SK-N-SH (cell line): ENCODE results near the gene MLLT3. TPM values are rescaled to one million over a fixed set of nuclear protein-coding genes. Genes with fewer than 3 reads are reported as not detected.

Experiments used
- CTCF ChIA-PET: fragments of 300-600, 350-600 bp; formaldehyde crosslinking; extraction: SDS; loops from one replicate; lab custom pipeline; 2021; lab: Yijun Ruan, JAX
- POLR2A ChIA-PET: fragments of 350-600 bp; sonication (Branson Sonifier 250); formaldehyde crosslinking; extraction: SDS; loops from one replicate; lab custom pipeline; 2020; ENCODE audit warnings: antibody characterized with exemption, inconsistent platforms; lab: Yijun Ruan, JAX
- DNase-seq: peaks from one replicate; pipeline ENCODE4 v3.0.0; 2012
- H2AFZ ChIP-seq: fragments of 200-600 bp; sonication (generic); 2 replicates; pipeline ENCODE4 v1.8.1; 2016; ENCODE audit warnings: antibody characterized with exemption, mild to moderate bottlenecking, low read depth
- H3F3A ChIP-seq: fragments of 200-600 bp; sonication (generic); replicated peaks from 2 replicates; pipeline ENCODE3; 2016; ENCODE audit warnings: antibody characterized with exemption, mild to moderate bottlenecking; ENCODE audit not compliant: insufficient read depth
- H3K27ac ChIP-seq, 2 experiments: fragments of 200-500 bp in 1 of 2; fragments of 200-600 bp in 1 of 2; sonication (Bioruptor generic) in 1 of 2; sonication (generic), shearing (Covaris generic) in 1 of 2; 2 replicates each; pipeline versions ENCODE4 v1.5.1 to v1.6.1; 2014 to 2016; ENCODE audit warnings: low read depth in 2 of 2, inconsistent platforms in 1 of 2, low read length in 1 of 2, mild to moderate bottlenecking in 1 of 2, mixed read lengths in 1 of 2
- H3K27me3 ChIP-seq: fragments of 200-600 bp; sonication (generic), shearing (Covaris generic); 2 replicates; pipeline ENCODE4 v1.6.1; 2016; ENCODE audit warnings: mixed run types; ENCODE audit not compliant: insufficient read depth
- H3K36me3 ChIP-seq, 2 experiments: fragments of 200-500 bp in 1 of 2; fragments of 200-600 bp in 1 of 2; sonication (Bioruptor generic) in 1 of 2; sonication (generic) in 1 of 2; replicated peaks in 1 of 2; 2 replicates each; pipeline versions ENCODE3 to v1.5.1; 2014 to 2016; ENCODE audit warnings: low read length in 1 of 2, mild to moderate bottlenecking in 1 of 2; ENCODE audit not compliant: insufficient read depth in 2 of 2, control insufficient read depth in 1 of 2
- H3K4me1 ChIP-seq, 2 experiments: fragments of 200-500 bp in 1 of 2; fragments of 200-600 bp in 1 of 2; sonication (Bioruptor generic) in 1 of 2; sonication (generic), shearing (Covaris generic) in 1 of 2; 2 replicates each; pipeline versions ENCODE4 v1.5.1 to v1.6.1; 2014 to 2016; ENCODE audit warnings: low read depth in 1 of 2, low read length in 1 of 2, mixed run types in 1 of 2; ENCODE audit not compliant: insufficient read depth in 2 of 2, control insufficient read depth in 1 of 2
- H3K4me2 ChIP-seq: fragments of 200-600 bp; sonication (generic), shearing (Covaris generic); 2 replicates; pipeline ENCODE4 v1.6.1; 2017; ENCODE audit warnings: mixed run types
- H3K4me3 ChIP-seq, 2 experiments: fragments of 200-500 bp in 1 of 2; fragments of 200-600 bp in 1 of 2; sonication (Bioruptor generic) in 1 of 2; sonication (generic), shearing (Covaris generic) in 1 of 2; 2 replicates each; pipeline versions ENCODE4 v1.5.1 to v1.8.1; 2014 to 2016; ENCODE audit warnings: low read depth in 2 of 2, inconsistent platforms in 1 of 2, low read length in 1 of 2, mild to moderate bottlenecking in 1 of 2, mixed read lengths in 1 of 2, moderate library complexity in 1 of 2
- H3K79me2 ChIP-seq: fragments of 200-600 bp; sonication (generic); 2 replicates; pipeline ENCODE4 v1.8.1; 2017; ENCODE audit warnings: mild to moderate bottlenecking; ENCODE audit not compliant: insufficient read depth
- H3K9ac ChIP-seq: fragments of 200-600 bp; sonication (generic); 2 replicates; pipeline ENCODE4 v1.6.1; 2017; ENCODE audit warnings: mixed run types
- H3K9me2 ChIP-seq: fragments of 200-600 bp; sonication (generic); 2 replicates; pipeline ENCODE4 v1.6.1; 2017; ENCODE audit warnings: mixed run types
- H3K9me3 ChIP-seq: fragments of 200-600 bp; sonication (generic); 2 replicates; pipeline ENCODE4 v1.6.1; 2017; ENCODE audit warnings: mixed run types, mild to moderate bottlenecking, moderate library complexity
- H4K20me1 ChIP-seq: fragments of 200-600 bp; sonication (generic); 2 replicates; pipeline ENCODE4 v1.6.1; 2017; ENCODE audit warnings: mild to moderate bottlenecking, mixed run types; ENCODE audit not compliant: insufficient read depth
- ELF1 ChIP-seq: IDR thresholded peaks from 2 replicates; pipeline ENCODE4 v1.4.0; 2012
- EP300 ChIP-seq, 2 experiments: IDR thresholded peaks; 2 replicates each; pipeline versions ENCODE4 v1.4.0 to v1.6.1; 2012; ENCODE audit warnings: borderline replicate concordance in 1 of 2, low read depth in 1 of 2, low read length in 1 of 2
- FOSL2 ChIP-seq: IDR thresholded peaks from 2 replicates; pipeline ENCODE4 v1.4.0; 2012; ENCODE audit warnings: low read depth, mild to moderate bottlenecking, moderate library complexity, borderline replicate concordance
- FOXJ3 ChIP-seq: sonication (generic); formaldehyde crosslinking; IDR thresholded peaks from 2 replicates; pipeline ENCODE4 v1.5.1; 2020; ENCODE audit warnings: mild to moderate bottlenecking, missing genetic modification reagents
- GATA2 ChIP-seq: sonication (generic); formaldehyde crosslinking; IDR thresholded peaks from 2 replicates; pipeline ENCODE4 v1.5.0; 2020; ENCODE audit warnings: mild to moderate bottlenecking, missing genetic modification reagents
- IRF3 ChIP-seq: fragments of 150-350 bp; IDR thresholded peaks from 2 replicates; pipeline ENCODE4 v1.6.1; 2016; ENCODE audit warnings: mild to moderate bottlenecking, low read depth, low read length
- MXI1 ChIP-seq: IDR thresholded peaks from 2 replicates; pipeline ENCODE4 v1.6.1; 2012; ENCODE audit warnings: mild to moderate bottlenecking, low read depth, low read length, improper control_type of control experiment
- NFIC ChIP-seq: IDR thresholded peaks from 2 replicates; pipeline ENCODE4 v1.4.0; 2012; ENCODE audit warnings: borderline replicate concordance
- NRF1 ChIP-seq: IDR thresholded peaks from 2 replicates; pipeline ENCODE4 v1.6.1; 2012; ENCODE audit warnings: low read depth, mild to moderate bottlenecking, low read length
- RAD21 ChIP-seq: IDR thresholded peaks from 2 replicates; pipeline ENCODE4 v1.6.1; 2012; ENCODE audit warnings: mild to moderate bottlenecking, low read length
- RCOR1 ChIP-seq: fragments of 150-350 bp; IDR thresholded peaks from 2 replicates; pipeline ENCODE4 v1.6.1; 2017; ENCODE audit warnings: antibody characterized with exemption, low read length
- RFX5 ChIP-seq: IDR thresholded peaks from 2 replicates; pipeline ENCODE4 v1.6.1; 2012; ENCODE audit warnings: mild to moderate bottlenecking, improper control_type of control experiment, low read length
- SMC3 ChIP-seq: IDR thresholded peaks from 2 replicates; pipeline ENCODE4 v1.6.1; 2012; ENCODE audit warnings: low read depth, low read length, improper control_type of control experiment
- TCF12 ChIP-seq: IDR thresholded peaks from 2 replicates; pipeline ENCODE4 v1.4.0; 2012
- USF2 ChIP-seq: fragments of 150-350 bp; IDR thresholded peaks from 2 replicates; pipeline ENCODE4 v1.6.1; 2017; ENCODE audit warnings: antibody characterized with exemption, low read length, low read depth, borderline replicate concordance
- WGBS: methylation state at CpG from one replicate; pipeline ENCODE4 v1.1.6; 2017; ENCODE audit warnings: low lambda C conversion rate; 5-methylcytosine and 5-hydroxymethylcytosine counted together
- polyA plus RNA-seq, 3 experiments: library from polyadenylated mRNA; depleted of rRNA; stranded (reverse); fragments of >200 nt; gene quantifications; 2 replicates each; pipeline ENCODE4 v1.2.3, GENCODE V29; 2012
- TF ChIP-seq, protein P1 (sequence below): IDR thresholded peaks from 2 replicates; pipeline ENCODE4; 2012

The MLLT3 gene
- polyA plus RNA-seq, 1 of the 3 experiments (the other 2 are of a cell fraction): 3.9 TPM

- Histone ChIP-seq H3K27me3 (no peaks in the 10 kb centered on the region), H3K4me3 (no peak overlapping the region), H3K27ac (no peak overlapping the region), H3K9me3 (no peaks in the 10 kb centered on the region), H4K20me1 (no peaks in the 10 kb centered on the region), H3K36me3 (no peaks in the 10 kb centered on the region), H3F3A (no peaks in the 10 kb centered on the region), H3K79me2 (no peaks in the 10 kb centered on the region), H2AFZ (no peak overlapping the region), H3K9ac (no peak overlapping the region), H3K4me2 (no peak overlapping the region), H3K4me1 (no peaks in the 10 kb centered on the region; a peak in 1 of 4 replicates), H3K9me2 (no peaks in the 10 kb centered on the region)
- TF ChIP-seq FOSL2 (no peak), RCOR1 (no peak), GATA2 (CRISPR knock-in tag) (no peak), SMC3 (no peak), USF2 (no peak), ELF1 (no peak), RFX5 (no peak), FOXJ3 (CRISPR knock-in tag) (no peak), NRF1 (no peak), TCF12 (no peak), EP300 (IDR thresholded peaks at IDR 0.05; ENCODE audit: borderline replicate concordance in 1 of 2, low read depth in 1 of 2, low read length in 1 of 2) (no peak), IRF3 (no peak), RAD21 (no peak), NFIC (no peak)
- TF ChIP-seq, protein P1, sequence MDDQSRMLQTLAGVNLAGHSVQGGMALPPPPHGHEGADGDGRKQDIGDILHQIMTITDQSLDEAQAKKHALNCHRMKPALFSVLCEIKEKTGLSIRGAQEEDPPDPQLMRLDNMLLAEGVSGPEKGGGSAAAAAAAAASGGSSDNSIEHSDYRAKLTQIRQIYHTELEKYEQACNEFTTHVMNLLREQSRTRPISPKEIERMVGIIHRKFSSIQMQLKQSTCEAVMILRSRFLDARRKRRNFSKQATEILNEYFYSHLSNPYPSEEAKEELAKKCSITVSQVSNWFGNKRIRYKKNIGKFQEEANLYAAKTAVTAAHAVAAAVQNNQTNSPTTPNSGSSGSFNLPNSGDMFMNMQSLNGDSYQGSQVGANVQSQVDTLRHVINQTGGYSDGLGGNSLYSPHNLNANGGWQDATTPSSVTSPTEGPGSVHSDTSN: no peak
- 28% methylated on average over 2 of the region's 2 CpGs for WGBS
- ChIA-PET CTCF (no interaction called here), POLR2A (no interaction called here)
- no peak for DNase-seq
Observed at GRCh38 chr9:20300430-20301115, 321.7 kb downstream of the MLLT3 start.

GRCh38 chr9:20297646-20298084 is 324.6 kb downstream of the MLLT3 start:
- H3K79me2 ChIP-seq: no peaks in the 10 kb centered on the region
- H3K9ac ChIP-seq: no peak overlapping the region
- peak overlapping the region; percentile 13; the same call in 1 of the 2 replicates for H3K4me2 ChIP-seq
- no peaks in the 10 kb centered on the region for H3K9me3 ChIP-seq
- no peaks in the 10 kb centered on the region for H3F3A ChIP-seq
- H3K4me1 ChIP-seq: no peaks in the 10 kb centered on the region
- H3K4me3 ChIP-seq: no peak overlapping the region
- TF ChIP-seq FOSL2 (no peak), MXI1 (no peak), RAD21 (no peak)
- POLR2A ChIA-PET: no interaction called here
- H3K27ac ChIP-seq: no peak overlapping the region
- CTCF ChIA-PET: no interaction called here
- peak overlapping the region; percentile 85; the same call in 1 of the 2 replicates for H2AFZ ChIP-seq
- H3K36me3 ChIP-seq: no peaks in the 10 kb centered on the region
- no peaks in the 10 kb centered on the region for H3K27me3 ChIP-seq
- no peak for DNase-seq
- 43% methylated on average over 6 of the region's 6 CpGs for WGBS
- H3K9me2 ChIP-seq: no peaks in the 10 kb centered on the region
- no peaks in the 10 kb centered on the region for H4K20me1 ChIP-seq
